Right atrium auricular region (tissue), 2 donors: ENCODE measurements around the gene LNPEP. TPM values are rescaled to one million over a fixed set of nuclear protein-coding genes. Genes with fewer than 3 reads are reported as not detected.

ENCODE experiments used
- DNase-seq: peaks from one replicate; pipeline ENCODE4 v3.0.0-alpha.2; 2019; ENCODE audit warnings: low spot score
- H3K27ac ChIP-seq, 2 donors: fragments of 200-600 bp; sonication (generic); 1 replicate in 1 of 2; 2 replicates in 1 of 2; pipeline ENCODE4 v1.5.1; 2016 to 2019
- H3K27me3 ChIP-seq, 2 donors: fragments of 200-600 bp; sonication (generic); one replicate each; pipeline versions ENCODE4 v1.5.1 to v1.6.0; 2017 to 2019
- H3K36me3 ChIP-seq: fragments of 200-600 bp; sonication (generic); one replicate; pipeline ENCODE4 v1.5.1; 2016
- H3K4me1 ChIP-seq, 2 donors: fragments of 200-600 bp; sonication (generic); one replicate each; pipeline versions ENCODE4 v1.5.1 to v1.6.0; 2017 to 2019
- H3K4me3 ChIP-seq, 2 donors: fragments of 200-600 bp; sonication (generic); 1 replicate in 1 of 2; 2 replicates in 1 of 2; pipeline ENCODE4 v1.5.1; 2017 to 2019; ENCODE audit warnings: mild to moderate bottlenecking in 1 of 2, moderate library complexity in 1 of 2
- H3K9me3 ChIP-seq, 2 donors: fragments of 200-600 bp; sonication (generic); one replicate each; pipeline ENCODE4 v1.5.1; 2019
- total RNA-seq, 2 donors: library from RNA; depleted of rRNA; stranded (reverse); fragments of >200 nt; gene quantifications; one replicate each; pipeline ENCODE4 v1.1.0, GENCODE V29; 2016
- TF ChIP-seq, protein P1 (sequence below), 2 donors: fragments of 200-600 bp; sonication (generic); IDR thresholded peaks; one replicate each; pipeline ENCODE4 v1.5.1; 2019; ENCODE audit warnings: antibody characterized with exemption in 2 of 2

LNPEP gene
- total RNA-seq, 2 donors from 2014 or later, result 50.2 to 60.0 TPM

DNA sequence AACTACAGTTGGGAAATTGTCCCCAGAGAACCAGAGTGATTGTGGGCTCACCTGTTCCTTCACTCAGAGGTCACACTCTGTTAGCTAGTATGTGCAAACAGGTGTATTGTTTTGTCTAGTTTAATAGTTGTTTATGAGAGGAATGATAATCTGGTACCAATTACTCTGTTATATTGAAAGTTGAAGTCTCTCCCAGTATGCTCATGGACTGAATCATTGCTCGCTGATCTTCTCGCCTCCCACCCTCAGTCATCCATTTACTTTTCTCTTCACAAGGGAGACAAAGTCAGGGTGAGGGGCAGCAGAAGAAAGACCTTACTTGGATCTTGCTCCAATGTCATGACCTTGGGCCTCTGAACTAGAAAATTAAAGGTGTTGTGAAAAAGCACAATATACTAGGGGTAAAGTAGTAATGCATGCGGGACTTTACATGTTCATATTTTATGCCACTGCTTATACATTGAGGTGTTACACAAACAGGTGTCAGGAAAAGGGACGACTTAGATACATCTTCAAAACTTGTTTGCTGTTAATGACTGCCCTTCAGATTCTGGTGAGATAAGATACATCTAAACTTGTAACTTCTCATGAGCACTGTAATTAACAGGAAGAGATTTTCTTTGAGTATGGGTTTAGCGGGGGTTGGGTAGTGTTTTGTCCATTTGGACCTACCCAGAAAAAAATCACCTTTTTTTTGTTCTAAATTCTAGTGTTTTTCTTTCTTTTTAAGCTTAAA is 36.9 kb downstream of the LNPEP start:
- Histone ChIP-seq H3K27me3 (no peaks in the 10 kb centered on the region), H3K36me3 (no peaks in the 10 kb centered on the region), H3K27ac (no peak overlapping the region), H3K4me1 (peaks cover 0 to 72% of the 10 kb centered on the region in 2 donors), H3K9me3 (no peaks in the 10 kb centered on the region), H3K4me3 (no peak overlapping the region)
- TF ChIP-seq, protein P1, sequence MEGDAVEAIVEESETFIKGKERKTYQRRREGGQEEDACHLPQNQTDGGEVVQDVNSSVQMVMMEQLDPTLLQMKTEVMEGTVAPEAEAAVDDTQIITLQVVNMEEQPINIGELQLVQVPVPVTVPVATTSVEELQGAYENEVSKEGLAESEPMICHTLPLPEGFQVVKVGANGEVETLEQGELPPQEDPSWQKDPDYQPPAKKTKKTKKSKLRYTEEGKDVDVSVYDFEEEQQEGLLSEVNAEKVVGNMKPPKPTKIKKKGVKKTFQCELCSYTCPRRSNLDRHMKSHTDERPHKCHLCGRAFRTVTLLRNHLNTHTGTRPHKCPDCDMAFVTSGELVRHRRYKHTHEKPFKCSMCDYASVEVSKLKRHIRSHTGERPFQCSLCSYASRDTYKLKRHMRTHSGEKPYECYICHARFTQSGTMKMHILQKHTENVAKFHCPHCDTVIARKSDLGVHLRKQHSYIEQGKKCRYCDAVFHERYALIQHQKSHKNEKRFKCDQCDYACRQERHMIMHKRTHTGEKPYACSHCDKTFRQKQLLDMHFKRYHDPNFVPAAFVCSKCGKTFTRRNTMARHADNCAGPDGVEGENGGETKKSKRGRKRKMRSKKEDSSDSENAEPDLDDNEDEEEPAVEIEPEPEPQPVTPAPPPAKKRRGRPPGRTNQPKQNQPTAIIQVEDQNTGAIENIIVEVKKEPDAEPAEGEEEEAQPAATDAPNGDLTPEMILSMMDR (IDR thresholded peaks at IDR 0.05), result no peak
- no peak for DNase-seq

DNA sequence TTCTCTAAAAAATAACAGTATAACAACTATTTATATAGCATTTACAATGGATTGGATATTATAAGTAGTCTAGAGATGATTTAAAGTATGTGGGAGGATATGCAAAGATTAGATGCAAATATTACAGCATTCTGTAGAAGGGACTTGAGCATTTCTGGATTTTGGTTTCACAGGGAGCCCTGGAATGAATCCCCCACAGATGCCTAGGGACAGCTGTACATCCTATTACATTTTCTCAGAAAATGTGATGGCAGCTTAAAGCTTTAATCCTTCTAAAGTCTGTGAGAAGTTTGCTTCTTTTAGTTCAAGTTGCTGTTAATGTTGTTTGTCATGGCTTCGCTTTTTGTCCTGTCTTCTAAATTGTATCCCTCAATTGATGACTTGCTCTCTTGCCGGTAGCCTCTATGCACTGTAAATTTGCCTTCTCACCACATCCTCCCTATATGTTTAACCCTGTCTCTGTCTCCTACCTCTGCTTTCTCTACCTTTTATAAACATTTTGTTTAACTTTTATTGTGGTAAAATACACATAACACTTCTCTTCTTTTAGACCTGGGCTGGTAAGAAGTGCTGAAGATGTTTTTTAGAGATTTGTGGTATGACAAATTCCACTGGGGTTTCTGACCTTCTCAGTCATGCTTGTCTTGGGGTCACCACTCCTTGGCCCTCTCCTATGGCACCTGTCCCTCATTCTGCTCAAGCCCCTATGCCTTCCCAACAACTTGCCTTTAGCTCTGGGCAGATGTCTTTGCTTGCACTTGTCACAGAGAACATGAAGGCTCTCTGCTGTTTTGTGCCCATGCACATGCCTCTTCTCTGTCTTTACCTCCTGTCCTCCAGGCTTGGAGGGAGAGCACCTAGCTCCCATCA is 37.9 kb downstream of the LNPEP start:
- no peaks in the 10 kb centered on the region for H3K9me3 ChIP-seq
- no peak overlapping the region for H3K27ac ChIP-seq
- no peaks in the 10 kb centered on the region for H3K27me3 ChIP-seq
- no peaks in the 10 kb centered on the region for H3K36me3 ChIP-seq
- TF ChIP-seq, protein P1 (IDR thresholded peaks at IDR 0.05), result no peak
- peaks cover 0 to 65% of the 10 kb centered on the region in 2 donors for H3K4me1 ChIP-seq
- no peak for DNase-seq
- no peak overlapping the region for H3K4me3 ChIP-seq

DNA sequence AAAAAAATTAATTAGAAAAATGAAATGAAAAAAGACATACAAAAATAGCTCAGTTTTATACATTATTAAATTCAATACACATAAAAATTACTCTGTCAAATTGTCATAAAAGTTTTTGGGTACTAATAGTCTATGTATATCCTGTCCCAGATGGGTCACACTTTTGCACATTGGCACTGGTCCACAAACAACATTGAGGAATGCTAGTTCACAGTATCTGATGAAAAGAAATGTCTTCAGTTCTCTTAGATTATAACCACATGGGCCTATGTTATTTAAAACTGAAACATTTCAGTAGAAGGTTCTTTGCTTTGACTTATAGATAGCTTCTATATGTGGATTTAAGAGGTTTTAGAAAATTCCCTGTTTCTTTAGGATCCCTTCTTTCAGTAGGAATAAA is 39.8 kb downstream of the LNPEP start:
- no peak overlapping the region for H3K27ac ChIP-seq
- H3K4me3 ChIP-seq, result no peak overlapping the region
- no peaks in the 10 kb centered on the region for H3K9me3 ChIP-seq
- H3K4me1 ChIP-seq, result peaks cover 0 to 50% of the 10 kb centered on the region in 2 donors
- peaks cover 11% of the 10 kb centered on the region for H3K36me3 ChIP-seq
- TF ChIP-seq, protein P1 (IDR thresholded peaks at IDR 0.05), result no peak
- H3K27me3 ChIP-seq, result no peaks in the 10 kb centered on the region
- DNase-seq, result no peak

DNA sequence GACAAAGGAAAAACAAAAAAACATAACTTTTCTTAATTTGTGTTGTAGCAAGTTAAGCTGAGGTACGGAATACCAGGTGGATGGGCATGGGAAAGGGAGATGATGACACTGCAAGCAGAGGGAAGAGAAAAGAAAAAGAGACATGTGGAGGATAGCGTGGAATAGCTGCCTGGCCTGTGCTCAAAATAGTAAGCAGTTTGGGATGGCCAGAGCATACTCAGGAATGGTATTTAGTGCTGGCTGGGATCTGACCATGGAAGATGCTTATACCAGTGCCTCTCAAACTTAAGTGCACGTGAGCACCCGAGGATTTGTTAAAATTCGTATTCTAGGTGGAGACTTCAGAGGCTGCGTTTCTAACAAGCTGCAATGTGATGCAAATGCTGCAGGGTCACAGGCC is 41.3 kb downstream of the LNPEP start:
- Histone ChIP-seq H3K36me3 (peaks cover 11% of the 10 kb centered on the region), H3K4me3 (no peak overlapping the region), H3K4me1 (peaks cover 0 to 47% of the 10 kb centered on the region in 2 donors), H3K27me3 (no peaks in the 10 kb centered on the region), H3K9me3 (no peaks in the 10 kb centered on the region), H3K27ac (peak overlapping the region in 1 of 2 donors; percentile 1)
- no peak for DNase-seq
- TF ChIP-seq, protein P1 (IDR thresholded peaks at IDR 0.05), result no peak

DNA sequence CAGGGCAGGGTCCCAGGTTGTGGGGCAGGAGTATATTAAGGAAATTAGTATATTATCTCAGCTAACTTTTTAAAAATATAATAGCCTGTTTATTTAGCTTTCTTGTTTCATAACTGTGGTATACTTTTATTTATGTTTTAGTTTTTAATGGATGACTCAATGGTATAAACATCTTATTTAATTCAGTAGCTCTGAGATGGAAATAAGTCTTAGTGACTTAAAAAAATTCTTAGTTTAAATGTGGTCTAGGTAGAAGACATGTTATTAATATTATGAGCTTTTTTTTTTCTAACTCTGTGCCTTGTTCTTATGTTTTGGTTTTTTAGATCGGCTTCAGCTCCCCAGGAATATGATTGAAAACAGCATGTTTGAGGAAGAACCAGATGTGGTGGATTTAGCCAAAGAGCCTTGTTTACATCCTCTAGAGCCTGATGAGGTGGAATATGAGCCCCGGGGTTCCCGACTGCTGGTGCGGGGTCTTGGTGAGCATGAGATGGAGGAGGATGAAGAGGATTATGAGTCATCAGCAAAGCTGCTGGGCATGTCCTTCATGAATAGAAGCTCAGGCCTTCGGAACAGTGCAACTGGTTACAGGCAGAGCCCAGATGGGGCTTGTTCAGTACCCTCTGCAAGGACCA is 43.1 kb downstream of the LNPEP start:
- Histone ChIP-seq H3K4me1 (peaks cover 0 to 32% of the 10 kb centered on the region in 2 donors), H3K9me3 (no peaks in the 10 kb centered on the region), H3K4me3 (no peak overlapping the region), H3K27me3 (no peaks in the 10 kb centered on the region), H3K27ac (no peak overlapping the region), H3K36me3 (peaks cover 11% of the 10 kb centered on the region)
- no peak for DNase-seq
- TF ChIP-seq, protein P1 (IDR thresholded peaks at IDR 0.05), result no peak
